ENCODE data around the gene ZBED5. TPM values are rescaled to one million over a fixed set of nuclear protein-coding genes. Genes with fewer than 3 reads are reported as not detected.
"Not testable (repeated sequence)": the region's sequence is repeated elsewhere in the genome, so short reads cannot be mapped to it uniquely, and the experiment has no call there.

ZBED5 gene
- total RNA-seq, 4 donors from 2014 or later = 42.9 to 58.6 (median 52.4) TPM

DNA sequence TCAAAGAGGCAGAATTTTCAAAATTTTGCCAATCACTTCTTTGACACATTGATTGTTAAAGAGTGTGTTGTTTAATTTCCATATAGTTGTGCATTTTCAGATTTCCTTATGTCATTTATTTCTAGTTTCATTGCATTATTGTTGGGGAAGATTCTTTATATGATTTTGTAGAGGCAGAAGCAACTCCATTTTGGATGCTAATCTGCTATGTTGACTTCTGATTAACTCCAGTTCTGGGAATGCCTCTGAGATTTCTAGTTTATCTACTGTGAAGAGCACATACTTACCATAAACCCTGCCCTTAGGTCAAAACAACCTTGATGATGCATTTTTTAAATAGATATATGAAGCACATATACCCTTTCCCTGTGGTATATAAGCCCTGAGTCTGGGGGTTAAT is 29.5 kb upstream of the ZBED5 start:
- intact Hi-C loops (cut with DNase I) = no loop called here
- no peaks in the 10 kb centered on the region for H3K4me1 ChIP-seq
- no peaks in the 10 kb centered on the region for H3K9me3 ChIP-seq
- H3K27me3 ChIP-seq = no peaks in the 10 kb centered on the region
- no peak for TF ChIP-seq POLR2A (IDR thresholded peaks at IDR 0.05)
- no peak for TF ChIP-seq CTCF (IDR thresholded peaks at IDR 0.05)
- H3K4me3 ChIP-seq (replicated peaks in 1 of 3) = no peak overlapping the region
- no peak for DNase-seq
- H3K27ac ChIP-seq = no peak overlapping the region
- H3K36me3 ChIP-seq = no peaks in the 10 kb centered on the region

DNA sequence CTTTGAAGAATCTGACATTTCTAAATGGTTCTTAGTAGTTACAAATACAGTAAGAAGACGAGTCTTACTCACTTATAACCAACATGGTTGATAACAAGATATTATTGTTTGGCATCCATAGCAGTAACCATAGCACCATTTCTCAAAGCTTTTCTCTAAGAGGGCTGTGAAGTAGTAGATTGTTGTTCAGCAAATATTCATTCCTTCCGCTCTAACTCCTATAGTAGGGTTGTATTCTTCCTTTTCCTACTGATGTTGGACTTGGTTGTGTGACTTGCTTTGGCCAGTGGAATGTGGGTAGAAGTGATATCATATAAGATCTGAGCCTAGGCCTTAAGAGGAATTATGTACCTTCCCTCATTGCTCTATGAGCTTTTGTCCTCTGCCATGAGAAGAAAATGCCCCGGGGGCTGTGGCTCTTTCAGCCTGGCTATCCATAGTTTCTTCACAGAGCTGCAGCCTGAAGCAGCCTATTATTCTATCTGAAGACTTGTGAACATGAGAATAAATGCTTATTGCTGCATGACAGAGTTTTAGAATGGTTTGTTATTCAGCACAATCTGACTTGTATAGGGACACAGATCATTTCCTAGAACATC is 28.9 kb upstream of the ZBED5 start:
- no peaks in the 10 kb centered on the region for H3K4me1 ChIP-seq
- no peak overlapping the region for H3K27ac ChIP-seq
- WGBS, 2 donors = 87 to 92% methylated on average over 3 of the region's 3 CpGs
- no peak overlapping the region for H3K4me3 ChIP-seq (replicated peaks in 1 of 3)
- intact Hi-C loops (cut with DNase I) = no loop called here
- no peaks in the 10 kb centered on the region for H3K36me3 ChIP-seq
- TF ChIP-seq CTCF (IDR thresholded peaks at IDR 0.05) (no peak), POLR2A (IDR thresholded peaks at IDR 0.05) (no peak)
- no peaks in the 10 kb centered on the region for H3K9me3 ChIP-seq
- no peaks in the 10 kb centered on the region for H3K27me3 ChIP-seq
- DNase-seq = no peak

GRCh38 chr11:10885703-10886363 is 28.0 kb upstream of the ZBED5 start:
- WGBS, 2 donors = 41% methylated on average over 2 of the region's 2 CpGs
- no peaks in the 10 kb centered on the region for H3K9me3 ChIP-seq
- H3K36me3 ChIP-seq = no peaks in the 10 kb centered on the region
- no peaks in the 10 kb centered on the region for H3K27me3 ChIP-seq
- no peaks in the 10 kb centered on the region for H3K4me1 ChIP-seq
- TF ChIP-seq CTCF (IDR thresholded peaks at IDR 0.05) = no peak
- TF ChIP-seq POLR2A (IDR thresholded peaks at IDR 0.05) = no peak
- H3K4me3 ChIP-seq (replicated peaks in 1 of 3) = no peak overlapping the region
- H3K27ac ChIP-seq = no peak overlapping the region
- intact Hi-C loops (cut with DNase I) = no loop called here
- DNase-seq = no peak

DNA sequence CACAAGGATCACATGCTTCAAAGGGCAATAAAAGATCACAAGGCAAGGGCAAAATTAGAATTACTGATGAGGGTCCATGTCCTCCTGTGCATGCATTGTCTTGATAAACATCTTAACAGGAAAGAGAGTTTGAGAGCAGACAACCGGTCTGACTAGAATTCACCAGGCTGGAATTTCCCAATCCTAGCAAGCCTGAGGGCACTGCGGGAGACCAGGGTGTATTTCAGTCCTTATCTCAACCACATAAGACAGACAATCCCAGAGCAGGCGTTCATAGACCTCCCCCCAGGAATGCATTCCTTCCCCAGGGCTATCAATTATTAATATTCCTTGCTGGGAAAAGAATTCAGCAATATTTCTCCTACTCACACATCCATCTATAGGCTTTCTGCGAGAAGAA is 26.4 kb upstream of the ZBED5 start:
- H3K4me3 ChIP-seq (replicated peaks in 1 of 3); intact Hi-C loops (cut with DNase I); H3K4me1 ChIP-seq; H3K27me3 ChIP-seq; H3K9me3 ChIP-seq; DNase-seq; H3K36me3 ChIP-seq; H3K27ac ChIP-seq: not testable (repeated sequence)
- 80 to 89% methylated on average over 4 of the region's 4 CpGs for WGBS, 2 donors

DNA sequence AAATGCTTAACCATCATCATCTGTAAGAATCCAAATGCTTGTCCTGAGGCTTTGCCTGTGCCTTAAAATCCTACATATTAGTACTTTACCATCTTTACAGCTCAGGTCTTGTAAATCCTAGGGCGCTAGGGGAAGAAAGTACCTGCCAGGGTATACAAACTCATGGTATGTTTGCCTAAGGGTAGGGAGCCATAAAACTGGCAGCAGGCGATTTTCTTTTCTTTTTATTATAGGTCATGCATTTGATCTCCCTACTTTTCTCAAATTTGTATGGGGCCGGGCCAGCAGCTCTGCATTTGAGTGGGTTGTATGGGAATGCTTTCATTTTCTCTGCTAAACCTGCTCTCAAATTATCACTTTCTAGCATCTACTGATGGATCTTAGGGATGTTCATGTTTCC is 24.0 kb upstream of the ZBED5 start:
- no peak for DNase-seq
- no peaks in the 10 kb centered on the region for H3K9me3 ChIP-seq
- WGBS, 2 donors = 95 to 97% methylated on average over 3 of the region's 3 CpGs
- TF ChIP-seq POLR2A (IDR thresholded peaks at IDR 0.05) (no peak), CTCF (IDR thresholded peaks at IDR 0.05) (no peak)
- H3K27me3 ChIP-seq = no peaks in the 10 kb centered on the region
- intact Hi-C loops (cut with DNase I) = no loop called here
- H3K27ac ChIP-seq = no peak overlapping the region
- H3K4me1 ChIP-seq = peaks cover 0 to 6% of the 10 kb centered on the region in 2 donors
- no peaks in the 10 kb centered on the region for H3K36me3 ChIP-seq
- H3K4me3 ChIP-seq (replicated peaks in 1 of 3) = no peak overlapping the region
